AML-193 (cell line): ENCODE results near the gene EDEM3.
A peak's percentile ranks its signal among the peaks of the same experiment; 100 is the strongest.
"Not testable (repeated sequence)": the region's sequence is repeated elsewhere in the genome, so short reads cannot be mapped to it uniquely, and the experiment has no call there.

ENCODE experiments used
- DNase-seq, 2 experiments: peaks; one replicate each; lab custom pipeline; 2025; lab: John Stamatoyannopoulos, UW

EDEM3 gene

GRCh38 chr1:184768467-184768866 is 13.8 kb upstream of the EDEM3 start:
- DNase-seq = no peak

- DNase-seq = no peak
These were observed 12.9 kb upstream of the EDEM3 start for GRCh38 chr1:184767591-184767990.

- no peak for DNase-seq
These were observed 9.8 kb upstream of the EDEM3 start for GRCh38 chr1:184764483-184764882.

- not testable (repeated sequence) for DNase-seq
These were observed 8.9 kb upstream of the EDEM3 start for GRCh38 chr1:184763520-184763919.

- no peak for DNase-seq
These were observed 7.4 kb upstream of the EDEM3 start for GRCh38 chr1:184761969-184762485.

- no peak for DNase-seq
These were observed 5.0 kb upstream of the EDEM3 start for GRCh38 chr1:184759651-184760050.

- DNase-seq = no peak
These were observed 4.5 kb upstream of the EDEM3 start for GRCh38 chr1:184759112-184759511.

- no peak for DNase-seq
These were observed 3.2 kb upstream of the EDEM3 start for GRCh38 chr1:184757891-184758290.

- DNase-seq = no peak
These were observed 2.7 kb upstream of the EDEM3 start for GRCh38 chr1:184757406-184757805.

- peak; percentile 18 to 19 for DNase-seq
These were observed 788 bp upstream of the EDEM3 start for GRCh38 chr1:184755226-184756065.

GRCh38 chr1:184753608-184754475 is 816 bp downstream of the EDEM3 start:
- peak; percentile 46 to 49 for DNase-seq

GRCh38 chr1:184753117-184753516 is 1.5 kb downstream of the EDEM3 start:
- no peak for DNase-seq

- DNase-seq = peak; percentile 73 to 77
These were observed 2.0 kb downstream of the EDEM3 start for GRCh38 chr1:184752656-184753055.

GRCh38 chr1:184748740-184749139 is 5.9 kb downstream of the EDEM3 start:
- DNase-seq = no peak

GRCh38 chr1:184747089-184747955 is 7.3 kb downstream of the EDEM3 start:
- peak; percentile 41 to 50 for DNase-seq

GRCh38 chr1:184745929-184746638 is 8.6 kb downstream of the EDEM3 start:
- no peak for DNase-seq

GRCh38 chr1:184745110-184745509 is 9.5 kb downstream of the EDEM3 start:
- no peak for DNase-seq

- DNase-seq = no peak
These were observed 11.4 kb downstream of the EDEM3 start for GRCh38 chr1:184743062-184743756.

GRCh38 chr1:184740344-184740743 is 14.3 kb downstream of the EDEM3 start:
- no peak for DNase-seq

GRCh38 chr1:184739796-184740195 is 14.9 kb downstream of the EDEM3 start:
- no peak for DNase-seq
